ENCODE measurements around the gene UBE2J2. TPM values are rescaled to one million over a fixed set of nuclear protein-coding genes. Genes with fewer than 3 reads are reported as not detected.

UBE2J2 gene
- total and polyA plus RNA-seq, 2 of the 13 experiments (the other 11 are each of a cell fraction or from before 2014, with no cell fraction given), result 25.4 to 29.4 TPM

GRCh38 chr1:1273512-1274298 lies at the start of gene UBE2J2 (continued):
- TF ChIP-seq PLSCR1 (CRISPR knock-in tag; IDR thresholded peaks at IDR 0.05; ENCODE audit: borderline replicate concordance) (no peak), ZSCAN21 (CRISPR knock-in tag; IDR thresholded peaks at IDR 0.05; ENCODE audit: borderline replicate concordance) (no peak; the same call in 1 of the 2 replicates), RBM39 (IDR thresholded peaks at IDR 0.05; ENCODE audit: low read depth, low read length, poor library complexity, severe bottlenecking) (no peak), KIAA2018 (CRISPR knock-in tag; IDR thresholded peaks at IDR 0.05; ENCODE audit: borderline replicate concordance) (no peak), SOX13 (IDR thresholded peaks at IDR 0.05) (no peak), SOX13 (CRISPR knock-in tag; conservative IDR thresholded peaks at IDR 0.05 in 1 of 2, IDR thresholded peaks at IDR 0.05 in 1 of 2) (no peak), GLI4 (CRISPR knock-in tag; IDR thresholded peaks at IDR 0.05; ENCODE audit: borderline replicate concordance) (no peak), ZBTB3 (CRISPR knock-in tag; IDR thresholded peaks at IDR 0.05; ENCODE audit: borderline replicate concordance, low read depth) (0 out of 2 replicates have a peak, but pooled peaks have one; percentile 16), ZNF136 (CRISPR knock-in tag; IDR thresholded peaks at IDR 0.05; ENCODE audit: low read depth) (no peak), ZNF260 (CRISPR knock-in tag; IDR thresholded peaks at IDR 0.05; ENCODE audit: borderline replicate concordance, low read depth) (no peak), ZNF557 (CRISPR knock-in tag; IDR thresholded peaks at IDR 0.05) (no peak), ASH2L (IDR thresholded peaks at IDR 0.05; ENCODE audit: insufficient read length, low read depth, low read length) (peak; percentile 72), TSC22D2 (CRISPR knock-in tag; IDR thresholded peaks at IDR 0.05; ENCODE audit: borderline replicate concordance) (no peak), U2AF1 (optimal IDR thresholded peaks at IDR 0.05; ENCODE audit: low read depth, low read length) (no peak), ZNF574 (CRISPR knock-in tag; IDR thresholded peaks at IDR 0.05) (peak; percentile 98), ELF4 (CRISPR knock-in tag; IDR thresholded peaks at IDR 0.05; ENCODE audit: borderline replicate concordance) (no peak)

Data from HepG2 (cell line).